GM04504 (cell line): ENCODE measurements around the gene CD300LG.
"Not testable (repeated sequence)": the region's sequence is repeated elsewhere in the genome, so short reads cannot be mapped to it uniquely, and the experiment has no call there.

Source experiments
- DNase-seq: peaks from one replicate; pipeline ENCODE4 v3.0.0-alpha.2; 2012; ENCODE audit warnings: low read depth

Gene CD300LG

GRCh38 chr17:43879723-43880419, 32.9 kb downstream of the CD300LG start:
- no peak for DNase-seq

DNA sequence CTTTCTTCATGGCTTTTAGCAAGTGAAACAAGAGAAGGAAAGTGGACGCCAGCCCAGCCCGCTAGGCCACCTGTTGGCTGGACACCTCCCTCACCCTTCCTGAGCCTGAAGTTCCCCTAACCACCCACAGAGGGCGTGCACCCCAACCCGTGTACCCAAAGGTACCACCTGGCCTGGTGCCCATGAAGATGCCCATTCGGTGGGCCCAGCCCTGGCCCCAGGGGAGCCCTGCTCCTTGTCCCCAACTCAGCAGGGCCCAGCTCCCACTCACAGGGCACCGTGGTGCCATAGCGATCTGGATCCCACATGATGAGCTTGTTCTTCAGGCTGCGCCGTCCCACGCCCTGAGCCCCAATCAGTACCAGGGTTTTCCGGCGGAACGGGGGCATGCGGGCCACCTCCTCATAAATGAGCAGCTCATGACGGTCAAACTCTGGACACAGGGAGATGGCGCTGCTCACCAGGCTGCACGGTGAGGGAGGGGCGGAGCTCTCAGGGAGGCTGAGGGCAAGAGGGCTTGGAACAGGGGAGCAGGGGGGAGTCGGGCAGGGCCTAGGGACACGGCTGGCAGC, 33.5 kb downstream of the CD300LG start:
- DNase-seq = no peak

GRCh38 chr17:43881181-43881580, 34.2 kb downstream of the CD300LG start:
- DNase-seq = no peak

DNA sequence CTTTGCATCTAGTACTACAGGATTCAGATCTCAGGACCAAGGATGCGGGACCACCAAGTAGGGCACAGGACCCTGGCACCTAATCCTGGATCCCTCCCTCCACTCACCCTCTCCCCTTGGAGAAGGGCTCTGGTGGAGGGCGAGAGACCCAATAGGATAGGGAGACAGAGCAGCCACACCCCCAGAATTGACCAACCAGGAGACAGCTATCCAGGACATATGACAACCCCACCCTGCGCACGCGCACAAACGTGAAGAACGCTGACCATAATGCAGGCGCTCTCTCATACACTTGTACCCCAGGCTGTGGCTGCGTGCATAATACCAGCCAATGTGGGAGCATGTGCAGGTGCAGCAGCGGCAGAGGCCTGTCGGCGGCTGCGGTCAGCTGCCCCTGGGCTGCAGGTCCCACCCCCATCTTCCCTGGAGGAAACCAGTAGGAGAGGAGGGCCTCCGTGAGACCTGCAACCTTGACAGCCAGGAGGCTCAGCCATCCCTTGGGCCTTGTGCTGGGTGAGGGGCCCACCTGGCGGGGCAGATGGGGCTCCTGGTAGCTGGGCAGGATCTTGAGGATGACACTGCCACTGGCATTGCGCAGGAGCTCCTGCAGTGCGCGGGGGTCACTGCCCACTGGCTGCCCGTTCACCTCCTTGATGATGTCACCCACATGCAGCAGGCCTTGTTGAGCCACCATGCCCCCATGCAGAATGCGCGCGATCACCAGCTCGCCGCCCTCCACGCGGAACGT, 35.0 kb downstream of the CD300LG start:
- DNase-seq = no peak

GRCh38 chr17:43882761-43883415, 35.9 kb downstream of the CD300LG start:
- no peak for DNase-seq

GRCh38 chr17:43888548-43888947, 41.6 kb downstream of the CD300LG start:
- no peak for DNase-seq

GRCh38 chr17:43890240-43890639, 43.3 kb downstream of the CD300LG start:
- DNase-seq = no peak

DNA sequence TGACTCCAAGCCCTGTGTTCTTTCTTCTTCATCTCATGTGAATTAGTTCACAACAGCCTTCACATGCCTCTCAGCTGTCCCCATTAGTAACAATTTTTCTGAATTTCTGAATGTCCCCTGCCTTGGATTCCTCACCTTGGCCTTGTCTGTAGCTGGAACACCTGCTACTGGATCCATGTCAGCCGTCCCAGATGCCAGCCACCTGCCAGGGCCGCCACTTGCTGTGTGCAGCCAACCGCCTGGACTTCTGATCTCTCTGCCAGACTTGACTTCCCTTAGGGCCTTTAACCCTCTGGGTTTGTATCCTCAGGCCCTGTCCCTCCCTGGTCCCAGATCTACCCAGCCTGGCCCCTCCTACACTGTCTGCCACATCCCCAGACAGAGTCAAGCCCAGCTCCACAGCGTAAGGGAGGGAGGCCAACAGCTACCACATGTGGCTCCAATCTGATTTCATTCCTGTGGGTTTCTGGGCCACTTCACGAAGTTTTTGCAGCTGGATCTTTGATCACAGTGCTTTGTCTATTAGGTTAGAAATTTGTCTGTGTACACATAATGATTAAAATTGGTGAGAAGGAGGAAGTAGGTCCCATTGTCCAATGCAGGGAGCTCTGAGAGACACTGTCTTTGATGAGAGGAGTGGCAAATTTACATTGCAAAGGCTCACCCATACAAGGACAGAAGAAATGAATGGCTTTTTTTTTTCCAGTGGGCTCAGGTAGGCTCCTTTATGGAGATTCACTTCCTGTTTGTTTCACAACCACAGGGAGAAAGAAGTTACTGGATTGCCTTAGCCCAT, 45.1 kb downstream of the CD300LG start:
- no peak for DNase-seq

DNA sequence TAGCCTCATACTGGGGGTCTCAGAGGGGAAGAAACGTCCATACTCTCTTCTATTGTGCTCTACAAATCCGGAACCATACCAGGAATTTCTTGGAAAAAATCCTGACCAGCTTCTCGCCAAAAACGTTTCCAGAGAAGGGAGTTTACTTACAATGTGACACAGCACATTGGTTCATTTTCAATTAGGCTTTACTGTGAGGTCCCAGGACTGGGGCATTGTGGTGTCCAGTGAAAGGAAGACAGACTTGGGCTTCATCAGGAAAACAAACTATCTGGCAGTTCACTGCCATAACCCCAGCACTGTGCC, 45.6 kb downstream of the CD300LG start:
- no peak for DNase-seq

DNA sequence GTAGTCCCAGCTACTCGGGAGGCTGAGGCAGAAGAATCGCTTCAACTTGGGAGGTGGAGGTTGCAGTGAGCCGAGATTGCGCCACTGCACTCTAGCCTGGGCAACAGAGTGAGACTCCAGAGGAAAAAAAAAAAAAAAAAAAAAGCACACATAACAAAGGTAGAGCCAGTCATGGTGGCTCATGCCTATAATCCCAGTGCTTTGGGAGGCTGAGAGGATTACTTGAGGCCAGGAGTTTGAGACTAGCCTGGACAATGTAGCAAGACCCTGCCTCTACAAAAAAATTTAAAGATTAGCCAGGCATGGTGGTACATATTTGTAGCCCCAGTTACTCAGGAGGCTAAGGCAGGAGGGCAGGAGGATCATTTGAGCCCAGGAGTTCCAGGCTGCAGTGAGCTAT, 47.5 kb downstream of the CD300LG start:
- not testable (repeated sequence) for DNase-seq

- no peak for DNase-seq
These were observed 50.9 kb downstream of the CD300LG start for GRCh38 chr17:43897831-43898230.

GRCh38 chr17:43898446-43898845, 51.5 kb downstream of the CD300LG start:
- no peak for DNase-seq

DNA sequence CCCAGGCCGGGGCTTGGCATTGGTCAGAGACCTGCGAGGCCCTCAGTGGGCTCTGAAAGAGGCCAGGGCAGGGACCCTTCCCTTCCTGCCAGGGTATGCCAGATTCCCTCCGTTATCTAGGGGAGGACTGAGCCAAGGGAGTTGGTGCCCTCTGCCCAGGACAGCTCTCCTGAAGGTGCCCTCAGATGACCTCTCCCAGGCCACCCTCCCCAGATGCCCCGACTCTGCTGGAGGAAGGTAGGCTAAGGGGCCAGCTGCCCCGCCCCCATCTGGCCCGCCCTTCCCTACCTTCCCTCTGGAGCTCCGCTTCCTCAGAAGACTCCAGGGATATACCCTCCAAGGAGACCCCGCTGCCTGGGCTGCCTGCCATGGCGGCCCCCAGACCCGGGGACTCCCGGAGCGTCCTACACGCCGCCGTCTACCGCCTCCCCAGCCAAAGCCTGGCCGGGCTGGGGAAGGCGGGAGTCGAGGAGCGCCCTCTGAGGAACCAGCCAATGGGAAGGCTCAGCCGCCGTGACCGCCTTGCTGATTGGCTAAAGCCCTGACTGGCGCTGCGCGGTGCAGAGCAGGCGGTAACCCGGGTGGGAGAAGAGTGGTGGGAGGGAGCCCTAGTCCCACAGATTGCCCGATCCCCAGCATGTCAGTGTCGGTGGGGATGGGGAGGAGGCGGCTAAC, 53.3 kb downstream of the CD300LG start:
- DNase-seq = peak; percentile 48

- DNase-seq = no peak
These were observed 54.1 kb downstream of the CD300LG start for GRCh38 chr17:43900858-43901754.

DNA sequence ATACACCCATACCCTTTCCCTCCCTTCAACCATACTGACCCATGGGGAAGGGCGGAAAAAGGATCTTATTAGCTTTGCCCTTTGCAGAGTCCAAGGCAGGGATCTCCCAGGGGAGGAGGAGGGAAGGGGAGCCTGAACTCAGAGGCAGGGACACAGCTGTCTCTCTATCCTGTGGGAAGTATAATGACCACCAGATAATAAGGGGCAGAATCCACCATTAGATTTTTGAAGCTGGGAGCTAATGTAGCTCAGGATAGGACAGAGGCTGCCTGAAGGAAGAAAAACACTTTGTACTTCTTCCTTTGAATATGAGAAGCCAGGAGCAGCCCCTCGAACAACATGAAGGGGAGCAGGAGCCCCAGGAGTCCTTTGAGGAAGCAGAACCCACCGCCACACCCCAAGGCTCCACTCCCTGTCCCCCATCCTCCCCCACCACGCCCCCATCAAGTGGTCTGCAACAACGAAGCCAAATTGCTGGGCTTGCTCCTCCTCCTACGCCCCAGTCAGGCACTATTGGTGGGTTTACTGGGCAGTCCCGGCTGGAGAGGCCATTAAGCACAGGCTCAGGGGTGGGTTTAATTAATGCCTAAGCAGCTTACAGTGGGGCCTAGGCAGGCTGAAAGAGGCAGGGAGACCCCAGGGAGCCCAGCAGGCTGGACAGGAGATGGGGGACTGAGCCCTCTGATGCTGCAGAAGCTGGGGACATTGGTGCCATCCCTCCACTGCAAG, 55.0 kb downstream of the CD300LG start:
- DNase-seq = no peak

- no peak for DNase-seq
These were observed 58.5 kb downstream of the CD300LG start for GRCh38 chr17:43905400-43905984.

DNA sequence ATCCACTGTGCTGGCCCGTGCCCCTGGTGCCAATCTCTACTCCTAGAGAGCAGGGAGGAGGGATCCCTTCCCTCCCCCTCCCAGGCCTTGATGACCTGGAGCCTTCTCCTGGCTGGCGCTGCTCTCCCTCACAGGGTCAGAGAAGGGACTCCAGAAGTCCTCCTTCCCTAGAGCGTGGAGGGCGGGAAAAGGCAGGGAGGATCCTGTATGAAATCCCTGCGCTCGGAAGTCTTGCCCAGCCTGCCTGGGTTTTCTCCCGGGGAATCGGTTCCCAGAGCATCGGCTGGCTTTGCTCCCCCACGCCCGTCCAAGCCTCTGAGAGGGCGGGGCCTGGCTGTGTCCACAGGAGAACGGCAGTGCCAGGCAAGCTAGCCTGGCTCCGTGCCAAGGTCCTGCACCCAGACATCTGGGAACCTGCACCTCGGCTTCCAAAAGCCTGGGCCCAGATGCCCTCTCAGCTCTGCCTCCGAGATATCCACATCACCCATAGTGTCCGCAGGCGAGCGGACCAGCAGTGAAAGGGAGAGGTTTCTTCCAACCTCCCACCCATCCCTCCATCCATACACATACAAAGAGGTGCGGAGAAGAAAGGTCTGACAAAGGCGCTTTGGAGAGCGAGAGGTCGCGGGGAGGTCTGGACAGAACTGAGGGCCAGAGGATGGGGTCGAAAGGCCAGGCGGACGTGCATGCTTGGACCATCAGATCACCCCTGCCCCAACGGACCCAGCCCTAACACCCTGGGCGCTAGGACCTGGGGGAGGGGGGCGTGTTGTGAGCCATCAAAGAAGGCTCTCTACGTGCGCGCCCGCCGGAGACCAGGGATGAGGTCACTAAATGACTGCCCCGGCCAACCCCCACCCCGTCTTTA, 59.2 kb downstream of the CD300LG start:
- no peak for DNase-seq

DNA sequence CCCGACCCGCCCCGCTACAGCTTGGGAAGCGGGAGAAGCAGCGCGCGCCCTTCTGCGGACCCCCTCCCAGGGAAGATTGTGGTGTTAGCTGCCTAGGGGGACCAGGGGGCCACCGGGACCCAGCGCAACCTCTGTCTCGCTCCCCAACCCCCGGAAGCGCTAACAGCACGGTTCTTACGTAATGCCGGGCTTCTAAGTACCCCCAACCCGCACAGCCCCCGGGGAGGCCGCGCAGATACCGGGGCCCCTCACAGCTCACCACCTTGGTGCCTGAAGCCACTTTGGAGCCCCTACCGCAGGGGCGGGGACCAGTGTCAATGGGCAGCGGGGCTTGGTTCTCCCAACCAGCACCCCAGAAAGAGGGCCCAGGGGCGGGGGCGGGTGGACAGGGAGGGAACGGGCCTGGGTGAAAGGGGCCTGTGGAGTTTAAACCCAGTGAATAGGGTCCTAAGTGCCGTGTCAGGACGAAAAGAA, 60.0 kb downstream of the CD300LG start:
- DNase-seq = no peak
